GM15510 (cell line): Measurements from ENCODE around the gene TMEM91.
A peak's percentile ranks its signal among the peaks of the same experiment; 100 is the strongest.

Source experiments
- POLR2A ChIP-seq: IDR thresholded peaks from 3 replicates; pipeline ENCODE4 v1.6.1; 2011; ENCODE audit warnings: borderline replicate concordance; ENCODE audit not compliant: insufficient read length; ENCODE audit errors: extremely low read depth

Gene TMEM91

DNA sequence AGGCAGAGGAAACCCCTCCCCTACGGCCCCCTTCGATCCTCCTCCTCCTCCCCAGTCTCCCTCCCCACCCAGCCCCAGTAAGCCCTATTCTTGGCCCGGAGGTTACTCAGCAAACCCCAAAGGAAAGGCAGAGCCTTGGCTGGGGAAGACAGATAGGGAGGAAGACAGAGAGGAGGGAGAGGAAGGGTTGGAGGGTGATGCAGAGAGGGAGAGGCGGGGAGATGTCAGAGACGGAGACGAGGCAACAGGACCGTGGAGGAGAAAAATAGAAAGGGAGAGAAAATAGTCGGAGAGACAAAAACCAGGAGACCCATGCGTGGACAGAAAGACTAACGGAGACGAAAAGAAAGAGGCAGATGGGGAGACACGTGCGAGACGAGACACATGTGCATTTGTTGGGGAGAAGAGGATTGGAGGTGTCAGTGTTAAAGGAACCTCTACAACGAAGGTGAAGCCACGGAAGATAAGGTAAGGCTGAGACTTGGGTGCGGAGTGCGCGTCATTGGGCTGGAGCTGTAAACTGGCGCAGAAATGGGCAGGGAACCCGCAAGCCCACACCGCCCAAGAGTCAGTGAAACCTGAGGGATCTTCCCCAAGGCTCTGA lies 25.5 kb upstream of the TMEM91 start:
- no peak for TF ChIP-seq POLR2A

DNA sequence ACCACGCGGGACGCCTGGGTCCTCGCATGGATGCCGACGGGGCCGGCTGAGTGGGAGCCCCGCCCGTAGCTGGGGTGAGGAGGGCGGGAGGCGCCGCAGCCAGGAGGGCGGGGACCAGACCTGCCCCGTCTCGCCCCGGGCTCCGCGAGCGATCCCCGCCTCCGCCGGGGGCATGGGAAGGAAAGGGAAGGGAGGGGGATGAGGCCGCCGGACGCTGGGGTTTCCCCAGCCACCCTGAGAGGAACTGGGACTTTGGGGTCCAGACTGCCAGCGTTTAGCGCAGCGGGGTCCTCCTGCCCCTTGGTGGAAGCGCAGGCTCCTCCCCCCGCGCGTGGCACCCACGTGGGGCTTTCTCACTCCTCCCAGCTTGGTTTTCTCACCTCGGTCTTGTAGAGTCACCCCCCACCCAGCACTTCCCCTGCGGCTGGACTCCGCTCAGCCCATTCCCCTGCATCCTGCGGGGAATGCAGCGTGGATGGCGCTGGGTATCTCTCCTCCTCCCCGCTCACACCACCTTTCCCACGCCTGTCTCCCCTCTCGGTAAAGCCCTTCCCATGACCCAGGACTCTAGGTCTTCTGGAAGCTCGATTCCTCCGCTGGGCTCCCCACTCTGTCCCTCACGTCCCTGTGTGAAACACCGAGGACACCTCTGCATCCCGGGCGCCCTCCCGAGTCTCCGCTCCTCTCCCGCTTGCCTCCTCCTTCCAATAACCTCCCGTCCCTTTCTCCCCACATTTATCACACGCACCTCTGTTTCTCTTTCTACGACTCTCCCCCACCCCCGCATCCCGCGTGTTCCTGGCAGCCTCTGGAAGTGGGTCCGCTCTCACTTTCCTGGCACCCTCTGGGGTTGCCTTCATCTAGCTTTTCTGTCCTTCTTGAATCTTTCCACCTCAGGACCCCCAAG lies 24.7 kb upstream of the TMEM91 start:
- TF ChIP-seq POLR2A: peak; percentile 51

DNA sequence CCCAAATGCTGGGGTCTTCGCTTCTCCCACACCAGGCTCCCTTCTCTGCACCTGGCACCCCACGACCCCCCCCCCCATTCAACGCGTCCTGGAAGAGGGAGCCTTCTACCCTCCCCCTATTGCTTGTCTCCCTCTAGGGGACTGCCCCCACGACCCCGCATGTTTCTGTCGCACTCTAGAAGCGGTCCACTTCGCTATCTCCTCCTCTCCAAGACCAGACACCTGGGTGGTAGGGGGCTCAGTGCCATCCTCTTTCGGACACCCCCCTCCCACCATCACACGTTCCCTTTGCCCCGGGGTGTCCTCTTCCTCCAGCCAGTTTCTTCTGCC lies 24.1 kb upstream of the TMEM91 start:
- TF ChIP-seq POLR2A: no peak

DNA sequence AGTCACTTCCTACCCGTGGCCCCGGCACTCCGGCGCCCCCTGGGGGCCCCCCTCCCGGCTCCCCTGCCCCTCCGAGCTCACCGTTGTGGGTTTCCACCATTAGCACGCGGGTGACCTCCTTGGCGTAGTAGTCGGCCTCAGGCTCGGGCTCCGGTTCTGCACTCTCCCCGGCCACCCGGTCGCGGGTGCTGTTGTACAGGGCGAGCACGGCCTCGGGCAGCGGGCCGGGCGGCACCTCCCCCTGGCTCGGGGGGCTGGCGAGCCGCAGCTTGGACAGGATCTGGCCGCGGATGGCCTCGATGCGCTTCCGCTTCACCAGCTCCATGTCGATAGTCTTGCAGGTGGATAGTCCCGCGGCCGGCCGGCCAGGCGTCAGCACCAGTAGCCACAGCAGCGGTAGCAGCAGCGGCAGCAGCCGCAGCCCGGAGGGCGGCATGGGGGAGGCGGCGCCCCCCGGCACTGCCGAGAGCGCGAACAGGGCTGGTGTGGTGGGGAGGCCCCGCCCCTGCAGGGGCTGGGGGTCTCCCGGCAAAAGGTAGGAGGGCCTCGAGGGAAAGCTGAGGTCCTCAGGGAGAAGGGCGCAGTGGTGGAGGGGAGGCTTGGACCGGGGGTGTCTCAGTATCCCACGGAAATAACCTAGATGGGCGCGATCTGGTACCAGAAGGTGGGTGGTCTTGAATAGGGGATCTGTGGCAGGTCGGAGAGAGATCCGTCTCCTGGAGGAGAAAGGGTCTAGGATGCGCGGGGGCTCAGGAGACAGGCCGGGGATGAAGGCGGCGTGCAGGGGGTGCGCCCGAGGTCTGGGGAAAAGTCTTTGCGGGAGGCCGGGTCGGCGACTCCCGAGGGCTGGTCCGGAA lies 23.5 kb upstream of the TMEM91 start:
- TF ChIP-seq POLR2A: peak; percentile 46

DNA sequence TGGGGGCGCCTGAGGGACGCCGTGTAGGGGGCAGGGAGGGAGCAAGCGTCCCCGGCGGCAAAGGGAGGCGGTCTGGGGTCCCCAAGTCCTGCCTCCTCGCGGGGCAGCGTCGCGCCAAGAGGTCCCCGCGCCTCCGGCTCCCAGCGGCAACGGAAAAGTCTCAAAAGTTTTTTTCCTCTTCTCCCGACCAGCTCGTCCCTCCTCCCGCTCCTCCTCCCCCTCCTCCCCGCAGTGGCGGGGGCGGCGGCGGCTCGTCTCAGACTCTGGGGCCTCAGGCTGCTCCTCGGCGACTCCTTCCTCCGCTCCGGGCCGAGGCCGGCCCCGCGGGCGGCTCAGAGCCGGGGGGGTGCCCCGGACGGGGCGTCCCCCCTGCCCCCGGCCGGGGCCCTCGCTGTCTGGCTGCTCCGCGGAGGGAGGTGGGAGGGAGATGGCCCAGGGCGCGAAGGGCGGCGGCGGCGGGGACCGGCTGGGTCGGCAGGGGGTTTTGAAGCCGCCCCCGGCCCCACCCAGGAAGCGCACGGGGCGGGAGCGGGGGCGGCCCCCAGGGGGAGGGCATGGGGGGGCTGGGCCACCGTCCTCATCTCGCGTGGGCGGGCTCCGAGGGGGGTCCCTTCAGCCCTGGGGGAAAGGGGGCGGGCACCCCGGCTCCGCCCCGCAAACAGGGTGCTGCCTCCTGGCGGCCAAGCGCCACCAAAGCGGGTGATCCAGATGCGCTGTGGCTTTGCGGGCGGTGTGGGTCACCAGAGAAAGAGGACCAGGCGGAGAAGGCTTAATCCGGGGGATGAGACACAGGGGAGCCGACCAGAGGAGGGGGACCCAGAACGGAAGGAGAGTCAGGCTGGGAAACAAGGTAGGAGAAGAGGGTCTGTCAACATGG lies 22.6 kb upstream of the TMEM91 start, which contains the start of gene TGFB1:
Gene TGFB1, minus strand, starts transcription at position 457 of the 877 bp plus-strand sequence. CDS start 878 bp downstream, outside the sequence.
- TF ChIP-seq POLR2A: peak; percentile 95

DNA sequence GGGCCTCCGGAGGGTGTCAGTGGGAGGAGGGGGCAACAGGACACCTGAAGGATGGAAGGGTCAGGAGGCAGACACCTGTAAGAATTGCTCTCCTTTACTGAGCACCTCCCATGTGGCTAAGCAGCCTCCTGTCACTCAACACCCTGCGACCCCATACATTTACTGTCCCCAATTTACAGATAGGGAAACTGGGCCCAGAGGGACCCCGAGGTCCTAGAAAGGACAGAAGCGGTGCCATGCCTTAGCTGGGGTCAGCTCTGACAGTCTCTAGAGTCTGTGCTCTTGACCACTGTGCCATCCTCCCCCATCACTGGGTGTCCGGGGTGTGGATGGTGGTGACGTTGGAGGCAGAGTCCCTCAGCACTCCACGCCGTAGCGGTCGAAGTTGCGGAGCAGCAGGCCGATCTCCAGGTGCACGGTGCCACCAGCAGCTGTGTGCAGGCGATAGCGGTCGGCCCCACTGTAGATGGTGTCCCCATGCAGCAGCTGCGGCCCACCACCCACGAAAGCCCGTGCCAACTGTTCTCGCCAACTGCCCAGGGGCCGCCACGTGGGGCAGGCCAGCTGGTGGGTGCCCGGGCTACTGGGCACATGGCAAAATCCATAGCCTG lies 21.9 kb upstream of the TMEM91 start:
- no peak for TF ChIP-seq POLR2A

DNA sequence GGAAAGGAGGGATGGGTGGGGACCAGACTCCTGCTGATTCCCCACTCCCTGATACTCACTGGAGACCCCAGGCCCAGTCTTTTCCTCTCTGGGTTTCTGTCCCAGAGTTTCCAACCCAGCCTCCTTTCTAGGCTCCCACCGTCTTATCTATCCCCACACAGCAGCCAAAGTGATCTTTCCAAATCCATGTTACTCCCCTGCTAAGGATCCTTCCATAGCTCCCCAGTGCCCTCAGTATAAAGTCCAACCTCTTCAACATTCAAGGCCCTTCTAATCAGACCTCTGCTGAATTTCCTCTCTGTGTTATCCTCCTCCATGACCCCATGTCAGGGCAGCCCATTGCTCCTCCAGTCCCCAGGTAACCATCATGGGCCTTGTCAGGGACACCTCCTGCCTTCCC lies 21.3 kb upstream of the TMEM91 start:
- TF ChIP-seq POLR2A: no peak

DNA sequence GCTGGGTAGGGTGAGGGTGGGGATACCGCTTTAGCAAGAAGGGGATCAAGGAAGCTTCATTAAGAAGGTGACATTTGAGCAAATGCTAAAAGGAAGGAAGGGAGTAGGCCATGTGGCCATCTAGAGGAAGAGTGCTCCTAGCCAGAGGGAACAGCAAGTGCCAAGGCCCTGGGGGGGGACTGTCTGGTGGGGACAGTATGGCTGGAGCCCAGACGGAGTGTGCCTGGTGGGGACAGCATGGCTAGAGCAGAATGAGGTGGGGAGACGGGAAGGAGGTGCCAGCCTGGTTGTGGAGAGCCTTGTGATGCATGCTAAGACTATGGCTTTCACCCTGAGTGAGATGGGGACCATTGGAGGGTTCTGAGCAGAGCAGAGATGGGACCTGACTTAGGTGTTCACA lies 20.5 kb upstream of the TMEM91 start:
- no peak for TF ChIP-seq POLR2A

DNA sequence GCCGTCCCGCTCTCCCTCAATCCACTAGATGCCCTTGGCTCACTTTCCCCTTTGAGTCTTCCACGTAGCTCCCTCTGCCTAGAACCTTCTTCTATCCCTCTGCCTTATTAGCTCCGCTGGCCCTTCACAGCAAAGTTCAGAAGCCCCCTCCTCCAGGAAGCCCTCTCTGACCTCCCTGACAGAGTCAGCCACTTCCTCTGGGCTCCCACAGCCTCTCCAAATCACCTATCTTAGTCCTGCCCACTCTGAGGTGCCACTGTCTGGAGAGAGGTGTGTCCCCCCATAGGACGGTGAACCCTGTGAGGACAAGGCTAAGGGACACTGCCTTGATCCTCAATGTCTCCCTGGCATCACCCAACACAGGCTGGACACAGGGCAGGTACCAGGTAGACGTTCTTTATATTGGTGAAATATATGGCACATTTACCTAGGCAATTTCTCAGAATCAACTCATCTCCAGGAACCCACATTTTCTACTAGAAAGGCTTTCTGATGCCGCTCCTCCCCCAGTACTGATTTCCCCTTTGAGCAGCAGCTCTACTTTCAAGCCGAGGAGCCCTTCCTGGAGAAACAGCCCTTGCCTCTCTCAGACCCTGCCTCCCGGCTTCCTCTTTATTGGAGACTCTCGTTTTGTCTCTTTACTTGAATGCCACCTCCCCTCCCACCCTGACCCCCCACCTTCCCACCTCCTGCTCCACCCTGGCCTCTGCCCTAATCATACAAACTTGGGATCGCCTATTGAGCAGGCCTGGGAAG lies 19.2 kb upstream of the TMEM91 start:
- TF ChIP-seq POLR2A: no peak

DNA sequence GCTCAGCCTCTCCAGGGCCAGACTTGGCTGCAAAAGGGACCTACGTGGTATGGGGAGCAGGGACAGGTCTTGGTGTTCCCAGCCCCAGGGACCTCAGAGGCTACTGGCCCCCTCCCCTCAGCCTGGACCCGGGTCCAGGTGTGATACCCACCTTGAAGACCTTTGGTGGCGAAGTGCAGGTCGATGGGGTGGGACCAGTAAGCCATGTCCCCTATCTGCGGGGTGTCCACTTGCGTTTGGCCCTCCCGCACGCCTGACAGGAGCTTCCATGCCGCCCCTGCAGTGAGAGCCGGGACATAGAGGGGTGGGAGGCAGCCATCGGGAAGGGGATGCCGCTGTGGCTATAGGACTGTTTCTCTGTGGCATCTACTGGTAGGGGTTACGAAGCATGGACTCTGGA lies 18.6 kb upstream of the TMEM91 start:
- no peak for TF ChIP-seq POLR2A

DNA sequence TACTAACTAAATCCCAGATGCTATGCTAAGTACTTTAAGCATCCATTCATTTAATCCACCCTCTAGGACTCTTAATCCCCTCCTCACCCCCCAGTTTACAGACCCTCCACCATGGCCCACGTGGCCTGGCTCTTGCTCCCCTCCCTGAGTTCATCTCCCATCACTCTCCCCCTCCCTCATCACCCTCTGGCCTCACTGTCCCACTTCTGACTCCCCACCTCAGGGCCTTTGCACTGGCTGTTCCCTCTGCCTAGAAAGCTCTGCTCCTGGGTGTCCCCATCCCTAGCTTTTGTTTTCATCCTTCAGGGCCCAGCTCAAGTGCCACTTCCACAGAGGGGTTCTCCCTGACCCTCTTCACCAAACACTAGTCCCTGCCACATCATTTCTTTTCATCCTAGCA lies 16.6 kb upstream of the TMEM91 start:
- TF ChIP-seq POLR2A: no peak

DNA sequence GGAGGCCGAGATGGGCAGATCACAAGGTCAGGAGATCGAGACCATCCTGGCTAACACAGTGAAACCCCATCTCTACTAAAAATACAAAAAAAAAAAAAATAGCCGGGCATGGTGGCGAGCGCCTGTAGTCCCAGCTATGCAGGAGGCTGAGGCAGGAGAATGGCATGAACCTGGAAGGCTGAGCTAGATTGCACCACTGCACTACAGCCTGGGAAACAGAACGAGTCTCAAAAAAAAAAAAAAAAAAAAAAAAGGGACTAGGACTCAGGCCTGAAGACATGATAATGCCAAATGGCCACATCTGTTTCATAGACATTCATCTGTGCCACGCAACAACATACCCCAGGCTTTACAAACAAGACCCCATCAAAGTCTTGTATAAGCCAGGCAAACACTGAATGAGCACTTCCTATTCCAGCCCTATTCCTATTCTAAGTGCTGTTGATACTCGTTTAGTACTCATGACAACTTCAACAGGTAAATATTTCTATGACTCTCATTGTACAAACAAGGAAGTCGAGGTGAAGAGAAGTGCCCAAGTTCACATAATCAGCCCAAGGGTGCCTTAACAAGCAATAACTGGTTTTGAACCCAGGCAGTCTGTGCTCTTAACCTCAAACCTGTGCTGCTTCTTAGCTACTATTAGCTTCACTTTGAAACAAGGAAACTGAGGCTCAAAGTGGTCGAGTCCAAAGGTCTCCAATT lies 14.0 kb upstream of the TMEM91 start:
- no peak for TF ChIP-seq POLR2A

DNA sequence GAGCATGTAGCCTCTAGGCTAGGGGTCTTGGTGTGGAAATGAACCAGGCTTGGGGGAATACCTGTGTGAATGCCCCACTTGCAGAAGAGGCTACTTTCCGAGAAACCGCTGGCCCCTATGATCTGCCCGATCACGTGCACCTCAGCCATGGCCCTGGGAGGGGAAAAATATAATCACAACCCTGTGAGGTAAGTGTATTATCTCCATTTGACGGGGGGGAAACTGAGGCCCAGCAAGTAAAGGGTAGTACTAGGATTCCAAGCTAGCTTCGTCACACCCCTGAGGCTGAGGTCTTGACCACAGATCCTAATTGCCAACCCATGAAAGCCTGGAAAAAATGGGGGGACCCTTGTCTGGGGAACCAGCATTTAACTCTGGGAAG lies 13.0 kb upstream of the TMEM91 start:
- no peak for TF ChIP-seq POLR2A
